8988T (cell line): ENCODE measurements around the gene CCNA2.

ENCODE experiments used
- DNase-seq: peaks from one replicate; pipeline ENCODE4 v3.0.0; 2011

The CCNA2 gene

DNA sequence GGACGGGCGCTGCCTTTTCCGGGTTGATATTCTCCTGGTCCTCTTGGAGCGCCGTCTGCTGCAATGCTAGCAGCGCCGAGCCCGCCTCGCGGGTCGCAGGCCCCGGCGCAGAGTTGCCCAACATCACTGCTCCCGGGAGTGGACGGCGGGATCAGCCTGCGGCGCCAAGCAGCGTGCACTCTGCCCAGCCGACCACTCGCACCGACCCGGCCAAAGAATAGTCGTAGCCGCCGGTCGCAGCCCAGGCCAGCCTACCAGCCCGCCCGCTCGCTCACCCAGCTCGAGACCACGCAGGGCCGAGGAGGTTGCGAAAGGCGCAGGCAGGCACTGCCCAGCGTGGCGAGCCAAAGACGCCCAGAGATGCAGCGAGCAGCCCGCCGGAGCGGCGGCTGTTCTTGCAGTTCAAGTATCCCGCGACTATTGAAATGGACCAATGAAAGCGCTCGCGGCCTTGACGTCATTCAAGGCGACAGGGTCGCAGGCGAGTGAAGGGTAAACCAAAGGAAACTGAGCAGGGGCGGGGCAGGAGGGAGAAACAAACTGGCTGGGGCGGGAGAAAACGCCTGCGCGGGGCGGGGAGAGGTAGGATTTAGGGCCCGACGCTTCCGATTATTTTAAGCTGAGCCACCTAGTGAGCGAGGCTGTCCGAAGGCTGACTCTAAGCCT is at the start of gene CCNA2:
CCNA2 (minus strand) TSS at position 379 of the 666 bp plus-strand sequence; CDS start at position 124, 255 bp downstream.
- peak; percentile 38 for DNase-seq

DNA sequence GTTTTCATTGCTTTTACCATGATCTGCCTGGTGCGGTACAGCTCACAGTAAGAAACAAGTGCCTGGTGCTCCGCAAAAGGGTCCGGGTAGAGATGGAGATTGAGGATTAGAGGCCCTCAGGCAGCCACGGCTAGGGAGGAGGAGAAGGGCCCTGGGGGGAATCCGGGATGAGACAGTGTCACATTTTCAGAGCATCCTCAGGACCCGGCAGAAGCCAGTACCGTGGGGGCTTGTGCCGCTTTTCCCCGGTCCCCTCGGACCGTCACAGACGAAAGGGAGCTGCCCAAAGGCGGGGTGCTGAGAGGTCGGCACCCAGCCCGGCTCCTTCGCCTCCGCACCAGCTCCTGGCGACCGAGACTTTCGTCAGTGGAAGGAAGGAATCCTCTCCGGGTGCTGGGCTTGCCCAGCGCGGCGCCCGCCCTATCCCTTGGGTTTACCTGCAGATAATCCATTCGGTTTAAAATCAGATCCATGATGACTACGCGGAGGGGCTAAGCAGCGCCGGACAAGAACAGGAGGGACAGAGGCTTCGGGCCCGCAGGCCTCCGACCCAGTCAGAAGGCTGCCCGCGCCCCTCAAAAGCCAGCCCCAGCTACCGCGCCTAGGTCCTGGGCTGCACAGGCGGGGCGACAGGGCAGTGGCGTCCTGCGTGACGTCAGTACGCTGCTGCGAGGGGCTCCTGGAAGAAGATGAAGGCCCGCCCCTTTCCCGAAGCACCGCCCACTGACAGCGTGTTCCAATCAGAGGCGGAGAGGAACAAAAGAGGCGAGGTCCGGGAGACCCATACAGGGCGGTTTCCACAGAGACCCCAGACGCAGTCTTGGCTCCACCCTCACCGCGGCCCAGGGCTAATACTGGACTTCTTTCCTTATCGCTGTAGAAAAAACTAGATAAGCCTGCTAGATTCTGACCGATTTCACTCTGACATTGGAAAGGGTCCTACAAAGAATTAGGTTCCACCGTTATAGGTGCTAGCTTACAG is 46.4 kb upstream of the CCNA2 start, which contains the start of gene BBS7:
BBS7 (minus strand) TSS at position 634 of the 982 bp plus-strand sequence; CDS start at position 473, 161 bp downstream.
- DNase-seq = peak; percentile 54

DNA sequence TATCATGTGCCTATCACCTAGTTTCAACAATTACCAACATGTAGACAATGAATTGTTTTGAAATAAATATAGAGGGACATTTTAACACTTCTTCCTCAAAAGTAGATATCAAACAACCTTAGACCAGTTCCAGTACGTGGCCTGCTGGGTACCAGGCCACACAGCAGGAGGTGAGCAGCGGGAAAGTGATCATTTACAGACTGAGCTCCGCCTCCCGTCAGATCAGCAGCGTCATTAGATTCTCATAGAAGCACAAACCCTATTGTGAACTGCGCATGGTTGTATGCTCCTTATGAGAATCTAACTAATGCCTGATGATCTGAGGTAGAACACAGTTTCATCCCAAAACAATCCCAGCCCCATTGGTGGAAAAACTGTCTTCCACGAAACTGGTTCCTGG is 40.1 kb upstream of the CCNA2 start:
- no peak for DNase-seq

DNA sequence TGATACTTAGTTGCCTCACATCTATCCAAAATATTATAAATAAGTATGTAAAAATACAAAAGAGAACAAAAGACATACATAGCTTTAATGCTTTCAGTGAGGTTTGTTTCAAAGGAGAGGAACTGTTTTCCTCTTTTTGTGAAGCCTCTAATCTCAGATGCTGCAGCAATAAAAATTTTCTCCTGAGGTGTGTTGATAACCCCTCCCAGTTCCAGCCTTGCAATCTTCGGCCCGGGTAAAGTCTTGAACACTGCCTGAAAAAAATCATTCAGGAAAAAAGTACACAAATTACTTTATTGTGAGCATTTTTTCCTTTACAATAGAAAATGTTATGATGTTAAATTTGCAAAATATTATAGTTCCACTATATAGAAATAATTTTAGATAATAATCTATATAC is 37.7 kb upstream of the CCNA2 start:
- no peak for DNase-seq

DNA sequence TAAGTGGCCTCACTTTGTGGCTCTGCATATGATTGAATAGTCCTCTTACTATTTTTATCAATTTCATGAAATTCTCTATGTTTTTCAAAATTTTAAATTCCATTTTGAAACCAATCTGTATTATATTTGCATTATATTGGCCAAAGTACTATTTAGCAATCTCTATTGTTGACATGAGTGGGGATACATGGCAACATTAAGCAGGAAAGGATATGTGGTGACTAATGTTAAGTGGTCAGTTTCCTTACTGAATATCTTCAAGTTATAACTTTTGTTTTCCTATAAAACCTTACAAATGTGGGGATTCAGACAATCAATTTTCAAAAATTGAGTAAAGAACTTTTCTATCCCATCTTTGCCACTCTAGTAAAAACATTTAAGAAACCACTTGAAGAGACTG is 36.4 kb upstream of the CCNA2 start:
- no peak for DNase-seq

DNA sequence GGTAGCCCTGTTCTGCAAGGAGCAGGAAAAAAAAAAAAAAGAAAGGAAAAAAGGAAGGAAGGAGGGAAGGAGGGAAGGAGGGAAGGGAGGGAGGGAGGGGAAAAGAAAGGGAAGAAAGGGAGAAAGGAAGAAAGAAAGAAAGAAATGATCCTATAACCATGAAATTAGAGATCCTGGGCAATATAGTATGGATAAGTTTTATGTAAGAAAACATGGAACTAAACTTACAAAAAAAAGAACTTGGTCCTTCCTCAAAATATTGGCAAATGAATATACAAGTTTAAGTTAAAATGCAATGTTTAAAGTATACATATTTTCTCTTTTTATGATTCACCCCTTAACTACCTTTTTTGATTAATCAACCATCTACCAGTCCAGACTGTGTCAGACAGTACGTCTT is 27.7 kb upstream of the CCNA2 start:
- no peak for DNase-seq

DNA sequence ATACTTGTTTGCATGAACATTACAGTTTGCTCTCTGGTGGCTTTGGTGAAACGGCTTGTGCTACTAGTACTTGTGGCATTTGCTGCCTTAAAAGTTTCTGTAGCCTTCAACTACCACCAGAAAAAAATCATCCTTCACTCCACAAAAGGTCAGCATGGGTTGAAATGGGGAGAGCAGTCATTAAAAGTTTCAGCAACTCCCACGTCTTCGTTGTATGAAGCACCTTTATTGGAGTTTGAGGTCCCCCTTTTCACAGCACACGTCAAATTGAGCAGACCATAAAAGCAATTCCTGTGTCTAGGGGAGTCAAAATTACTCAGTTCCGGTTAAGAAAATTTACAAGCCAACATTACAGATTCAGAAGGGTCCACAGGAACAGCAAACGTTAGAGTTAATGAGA is 23.0 kb upstream of the CCNA2 start:
- no peak for DNase-seq

DNA sequence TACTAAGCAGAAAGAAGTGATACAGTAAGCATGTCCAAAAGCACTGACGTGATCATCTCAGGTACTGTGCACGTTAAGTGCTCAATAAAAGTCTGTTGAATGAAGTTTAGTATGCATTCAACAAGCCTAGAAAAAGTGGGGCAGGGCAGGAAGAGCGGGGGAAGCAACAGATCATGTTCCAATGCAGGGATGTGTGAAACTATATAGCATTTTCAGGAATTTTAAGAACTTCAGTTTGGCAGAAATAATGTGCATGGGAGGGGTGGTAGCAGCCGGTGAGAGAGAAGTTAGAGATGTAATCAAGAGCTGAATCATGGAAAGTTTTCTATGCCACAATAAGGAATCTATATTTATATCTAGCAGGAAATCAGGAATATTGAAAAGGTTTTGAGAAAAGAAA is 19.2 kb upstream of the CCNA2 start:
- no peak for DNase-seq

DNA sequence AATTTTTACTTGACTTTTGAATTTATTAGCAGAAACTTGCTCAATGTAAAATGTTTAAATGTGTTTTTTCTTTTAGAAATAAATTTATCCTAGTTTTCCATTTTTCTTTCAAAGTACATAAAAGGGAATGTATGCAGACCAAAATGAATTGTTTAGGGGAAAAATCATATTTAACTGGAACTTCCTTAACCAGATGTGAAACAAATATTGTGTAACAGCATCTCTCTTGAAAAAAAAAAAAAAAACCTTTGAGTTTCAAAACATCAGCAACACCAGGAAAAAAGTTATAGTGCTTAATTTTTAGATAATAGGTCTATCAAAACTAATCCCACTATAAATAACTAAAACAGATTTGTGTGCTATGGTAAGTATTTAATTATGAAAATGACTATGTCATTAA is 14.5 kb upstream of the CCNA2 start:
- DNase-seq = no peak

DNA sequence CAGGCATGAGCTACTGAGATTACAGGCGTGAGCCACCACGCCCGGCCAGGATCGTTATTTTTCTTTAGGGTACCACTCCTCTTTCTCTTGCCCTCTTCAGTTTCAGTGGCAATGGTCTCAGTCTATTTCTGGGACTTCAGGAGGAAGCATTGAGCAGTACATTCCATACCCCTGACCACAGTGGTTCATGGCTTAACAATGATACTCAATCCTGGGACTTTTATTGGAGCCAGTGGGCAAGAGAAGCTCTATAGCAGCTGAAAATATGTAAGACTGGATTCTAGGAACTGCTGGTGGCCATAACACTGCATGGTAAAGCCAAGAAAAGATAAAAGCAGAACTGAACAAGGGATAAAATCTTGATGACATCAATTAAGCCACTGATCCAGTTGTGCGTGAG is 5.8 kb upstream of the CCNA2 start:
- no peak for DNase-seq

DNA sequence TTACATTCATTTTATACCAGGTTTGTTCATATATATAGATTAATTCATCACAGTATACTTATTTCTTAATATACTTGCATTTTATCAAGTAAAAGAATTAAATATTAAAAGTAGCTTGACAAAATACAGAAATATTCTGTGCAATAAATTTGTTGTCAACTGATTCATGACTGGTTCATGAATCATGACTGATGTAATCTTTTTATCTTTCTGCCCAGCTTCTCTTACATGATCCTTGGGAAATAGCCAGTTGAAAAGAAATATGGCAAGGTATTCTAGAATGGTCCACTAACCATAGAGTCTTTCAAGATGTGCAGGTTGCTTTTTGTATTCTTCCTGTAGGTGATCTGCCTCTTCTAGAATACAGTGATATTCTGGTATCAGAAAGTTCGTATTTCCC is 4.2 kb upstream of the CCNA2 start:
- no peak for DNase-seq

DNA sequence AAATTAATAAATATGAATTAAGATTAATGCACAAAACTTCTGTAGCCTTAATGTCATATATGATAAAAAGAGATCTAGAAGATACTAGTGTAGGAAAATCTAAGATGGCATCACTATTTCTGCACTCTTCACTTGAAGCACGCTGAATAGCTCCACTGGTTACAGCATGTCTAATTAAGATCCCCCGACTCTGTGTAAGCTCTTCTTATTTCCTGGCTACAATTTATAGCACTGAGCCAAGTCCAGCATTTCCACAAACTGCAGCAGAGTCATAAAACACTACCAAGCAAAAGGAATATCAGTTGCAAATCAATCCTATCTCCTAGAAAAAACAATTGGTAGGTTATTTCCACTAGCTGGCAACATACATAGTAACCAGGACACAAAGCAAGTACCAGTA is 1.3 kb upstream of the CCNA2 start:
- no peak for DNase-seq

DNA sequence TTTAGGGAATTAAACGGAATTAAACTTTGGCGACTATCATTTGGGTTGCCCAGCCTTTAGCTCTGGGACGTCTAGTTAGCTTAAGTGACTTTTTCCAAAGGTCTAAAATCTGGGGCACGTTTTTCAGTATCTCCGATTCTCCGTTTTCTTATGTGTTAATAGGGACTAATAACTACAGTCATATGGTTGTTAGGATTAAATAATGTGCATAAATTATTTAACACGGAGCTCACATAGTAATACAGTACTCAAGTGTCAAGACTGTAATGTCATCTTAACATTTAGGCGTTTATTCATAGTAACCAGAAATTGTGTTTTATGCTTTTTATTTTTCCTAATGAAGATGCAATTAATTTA is 466 bp upstream of the CCNA2 start:
- no peak for DNase-seq

DNA sequence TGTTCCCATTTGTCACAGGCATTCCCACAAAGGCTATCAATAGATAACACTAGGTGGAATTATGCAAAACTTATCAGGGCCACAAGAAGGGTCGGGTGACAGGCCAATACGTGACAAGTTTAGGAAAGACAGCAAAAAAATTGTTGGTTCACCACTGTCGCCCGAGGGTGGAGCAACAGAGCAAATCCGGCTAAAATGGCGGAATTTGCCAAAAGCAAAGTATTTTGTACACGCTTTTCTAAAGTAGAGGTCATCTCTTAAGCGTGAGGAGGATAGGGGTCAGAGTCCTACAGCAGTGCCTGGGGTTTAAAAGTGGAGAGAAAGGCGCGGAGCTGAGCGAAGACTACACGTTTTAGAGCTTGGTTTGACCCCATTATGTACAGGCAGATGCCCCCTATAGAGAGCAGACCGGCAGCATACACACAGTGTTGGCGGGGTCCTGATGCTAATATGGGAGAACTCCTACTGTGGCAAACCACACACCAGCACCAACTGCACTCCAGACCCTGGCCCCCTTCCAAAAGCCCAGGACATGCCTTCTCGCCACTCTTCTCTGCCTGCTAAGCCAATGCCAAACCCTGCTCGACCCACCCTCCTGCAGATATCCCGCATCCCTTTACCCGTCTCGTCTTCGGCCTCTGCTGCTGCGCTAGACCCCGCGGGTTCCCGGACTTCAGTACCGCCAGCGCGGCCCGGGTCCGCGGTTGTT is 733 bp downstream of the CCNA2 start:
- DNase-seq = no peak

DNA sequence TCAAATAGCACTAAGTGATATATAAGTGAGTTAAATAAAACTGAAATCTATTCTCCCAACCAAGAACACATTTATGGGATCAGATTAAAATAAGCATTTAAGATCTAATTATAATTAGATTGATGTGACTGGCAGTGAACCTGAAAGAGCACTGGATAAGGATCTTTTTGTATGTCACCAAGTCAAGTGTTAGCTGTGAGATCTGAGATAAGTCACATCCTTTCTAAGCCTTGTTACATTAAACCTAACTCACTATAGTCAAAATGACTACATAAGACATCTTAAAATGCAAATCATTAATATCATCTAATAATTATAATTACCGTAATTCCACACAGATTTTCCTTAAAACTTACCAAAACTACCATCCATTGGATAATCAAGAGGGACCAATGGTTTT is 1.6 kb downstream of the CCNA2 start:
- no peak for DNase-seq

DNA sequence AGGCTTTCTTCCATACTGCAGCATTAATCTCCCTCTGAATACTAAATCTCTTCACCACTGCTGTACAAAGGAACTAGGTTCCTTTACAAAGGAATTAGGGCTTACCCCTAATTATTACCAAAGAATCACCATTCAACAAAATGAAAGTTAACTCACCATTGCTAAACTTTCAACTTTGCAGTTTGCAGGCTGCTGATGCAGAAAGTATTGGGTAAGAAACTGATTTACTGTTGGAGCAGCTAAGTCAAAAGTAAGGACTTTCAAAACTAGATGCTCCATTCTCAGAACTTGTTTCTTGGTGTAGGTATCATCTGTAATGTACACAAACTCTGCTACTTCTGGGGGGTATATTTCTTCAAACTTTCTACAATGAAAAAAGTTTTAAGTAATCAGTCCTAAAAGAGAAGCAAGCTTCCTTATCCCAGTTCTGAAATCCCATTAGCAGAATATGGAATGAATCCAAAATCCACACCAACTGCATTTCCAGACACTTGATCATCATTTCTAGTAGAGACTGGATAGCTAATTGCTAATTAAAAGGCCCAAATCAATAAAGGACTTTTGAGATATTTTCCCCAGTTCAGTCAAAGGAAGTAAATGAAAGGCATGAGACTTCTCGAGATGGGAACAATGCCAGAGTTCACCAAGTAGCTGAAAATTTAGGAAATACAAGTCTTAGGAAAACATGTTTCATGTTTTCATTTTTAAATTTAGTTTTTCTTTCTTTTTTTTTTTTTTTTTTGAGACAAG is 4.3 kb downstream of the CCNA2 start:
- no peak for DNase-seq

DNA sequence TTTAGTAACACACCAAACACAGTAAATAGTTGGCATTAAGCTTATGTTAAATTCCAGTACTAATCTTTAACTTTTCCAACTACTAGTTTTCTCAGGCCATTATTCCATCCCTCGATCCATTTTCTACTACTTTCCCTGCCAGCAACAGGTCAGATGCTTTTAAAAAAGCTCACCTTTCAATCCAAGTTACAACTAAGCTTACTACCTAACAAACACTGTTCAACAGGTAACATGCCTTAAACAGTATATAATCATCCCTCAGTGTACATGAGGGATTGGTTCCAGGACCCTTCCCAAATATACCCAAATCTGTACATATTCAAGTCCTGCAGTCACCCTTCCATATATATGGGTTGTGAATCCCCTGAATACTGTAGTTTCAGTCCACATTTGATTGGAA is 5.5 kb downstream of the CCNA2 start:
- no peak for DNase-seq

DNA sequence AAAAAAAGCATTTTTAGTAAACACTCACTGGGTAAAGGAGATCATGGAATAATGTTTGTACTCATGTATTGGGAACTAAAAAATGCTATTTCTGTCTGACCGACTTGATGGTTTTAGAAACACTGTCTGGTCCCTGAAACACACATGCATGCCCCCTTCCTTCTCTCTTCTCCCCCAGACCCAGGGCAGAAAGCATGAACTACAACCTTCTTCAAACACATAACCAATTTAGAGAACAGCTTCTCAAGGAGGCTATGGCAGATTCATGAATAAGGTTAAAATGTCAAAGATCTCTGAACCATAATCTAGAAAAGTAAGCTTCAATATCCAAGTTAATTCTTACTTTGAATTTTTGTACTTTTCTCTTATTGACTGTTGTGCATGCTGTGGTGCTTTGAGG is 6.0 kb downstream of the CCNA2 start:
- no peak for DNase-seq

DNA sequence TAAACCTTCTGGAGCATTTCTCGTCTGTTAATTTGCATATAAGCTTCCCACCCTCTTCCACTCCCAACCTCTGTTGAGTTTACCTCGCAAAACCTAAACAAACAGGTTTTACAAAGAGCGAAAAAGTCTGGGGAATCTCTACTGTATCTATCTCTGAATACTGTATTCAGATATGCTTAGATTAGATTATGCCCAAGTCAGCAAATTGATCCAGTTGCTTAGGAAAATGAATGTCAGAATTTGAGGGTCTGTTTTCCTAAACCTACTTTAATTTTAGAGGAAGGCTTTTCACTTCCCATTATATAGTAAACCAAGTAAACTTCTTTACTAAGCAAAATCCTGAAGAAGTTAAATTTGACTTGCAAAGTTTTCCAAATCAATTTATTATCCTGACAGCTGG is 6.7 kb downstream of the CCNA2 start:
- DNase-seq = no peak

DNA sequence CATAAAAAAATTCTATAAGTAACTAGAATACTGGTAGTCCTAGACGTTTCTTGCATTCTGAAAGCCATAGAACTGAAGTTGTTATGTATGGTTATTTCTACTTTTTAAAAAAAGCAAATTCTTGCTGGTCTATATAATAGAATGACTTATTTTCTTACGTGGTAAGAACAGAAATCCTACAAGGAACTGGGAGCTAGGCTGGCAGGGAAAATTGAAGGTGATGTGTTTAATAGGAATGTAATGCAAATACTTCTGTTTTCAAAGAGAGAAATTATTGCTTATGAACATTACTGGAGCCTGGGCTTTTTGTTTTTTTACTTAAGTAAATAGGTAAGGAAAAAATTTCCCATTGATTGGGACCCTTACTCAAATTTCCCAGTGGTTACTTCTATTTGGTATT is 8.9 kb downstream of the CCNA2 start:
- no peak for DNase-seq

DNA sequence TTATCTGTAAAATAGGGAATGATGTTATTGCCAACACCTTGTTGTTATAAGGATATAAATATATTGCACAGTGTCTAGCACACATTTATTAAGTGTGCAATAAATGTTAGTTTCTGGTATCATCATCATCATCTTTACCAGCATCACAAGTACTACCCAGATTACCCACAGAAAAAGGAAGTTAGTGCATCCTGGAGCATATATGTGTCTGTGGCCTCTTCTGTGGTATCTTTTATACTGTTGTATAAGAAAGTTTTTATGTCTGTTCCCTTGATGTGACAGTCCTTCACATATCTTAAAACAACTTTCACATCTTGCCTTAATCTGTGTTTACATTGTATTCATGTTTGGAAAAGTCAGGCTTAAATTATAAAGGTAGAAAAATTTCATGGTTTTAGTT is 12.6 kb downstream of the CCNA2 start:
- DNase-seq = no peak

DNA sequence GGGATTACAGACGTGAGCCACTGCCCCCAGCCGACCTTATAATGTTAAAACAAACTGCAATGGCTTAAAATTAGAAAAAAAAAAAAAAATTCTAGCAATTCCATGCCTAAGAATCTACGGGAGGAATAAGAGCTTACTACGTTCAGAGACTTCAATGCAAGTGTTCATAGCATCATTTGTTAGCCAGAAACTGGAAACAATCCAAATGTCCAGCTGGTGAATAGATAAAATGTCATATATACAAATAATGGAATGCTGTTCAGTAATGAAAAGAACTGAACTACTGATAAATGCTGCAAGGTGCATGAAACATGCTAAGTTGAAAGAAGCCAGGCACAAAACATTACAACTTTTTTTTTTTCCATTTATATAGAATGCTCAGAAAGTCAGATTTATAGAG is 17.3 kb downstream of the CCNA2 start:
- DNase-seq = no peak

DNA sequence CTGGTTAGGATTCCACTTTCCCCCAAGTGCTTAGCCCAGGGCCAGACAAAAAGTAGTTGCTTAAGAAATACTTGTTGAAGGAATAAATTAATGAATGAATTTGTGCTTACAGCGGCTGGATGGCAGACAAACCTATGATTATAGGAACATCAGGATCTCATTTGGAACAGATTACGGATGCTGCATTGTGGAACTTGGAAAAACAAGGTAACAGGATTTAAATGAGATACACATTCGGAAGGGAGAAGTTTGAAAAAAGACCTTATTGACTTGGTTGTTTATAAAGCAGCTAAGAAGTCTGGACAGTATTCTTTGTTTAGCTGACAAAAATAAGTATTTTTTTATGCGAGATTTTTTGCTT is 22.0 kb downstream of the CCNA2 start:
- DNase-seq = no peak
